ENCODE results near the gene CERS6.
"Not testable (repeated sequence)": the region's sequence is repeated elsewhere in the genome, so short reads cannot be mapped to it uniquely, and the experiment has no call there.

CERS6 gene

DNA sequence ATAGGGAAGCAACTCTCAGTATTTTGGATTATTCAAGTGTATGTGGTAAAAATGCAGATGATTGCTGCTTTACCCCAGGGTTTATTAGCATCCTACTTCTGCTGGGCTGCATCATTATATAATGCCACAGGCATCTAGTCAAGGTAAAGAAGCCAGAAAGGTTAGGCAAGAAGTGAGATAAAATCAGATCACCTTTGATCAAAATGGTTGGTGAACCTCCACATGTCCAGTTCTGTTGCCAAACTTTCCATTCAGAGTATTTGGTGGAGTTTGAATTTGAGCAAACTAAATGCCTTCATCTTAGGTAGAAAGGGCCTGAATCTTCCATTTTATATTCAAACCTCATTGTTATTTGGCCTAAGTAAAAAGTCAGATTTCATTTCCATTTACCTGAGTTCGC is 316.6 kb downstream of the CERS6 start:
- intact Hi-C loops (cut with micrococcal nuclease), result loop anchor here (10.0 kb wide), 1 partner anchor 142 kb away; no protein-coding TSS in a partner anchor
- H3K27me3 Mint-ChIP-seq, result no peaks in the 10 kb centered on the region

DNA sequence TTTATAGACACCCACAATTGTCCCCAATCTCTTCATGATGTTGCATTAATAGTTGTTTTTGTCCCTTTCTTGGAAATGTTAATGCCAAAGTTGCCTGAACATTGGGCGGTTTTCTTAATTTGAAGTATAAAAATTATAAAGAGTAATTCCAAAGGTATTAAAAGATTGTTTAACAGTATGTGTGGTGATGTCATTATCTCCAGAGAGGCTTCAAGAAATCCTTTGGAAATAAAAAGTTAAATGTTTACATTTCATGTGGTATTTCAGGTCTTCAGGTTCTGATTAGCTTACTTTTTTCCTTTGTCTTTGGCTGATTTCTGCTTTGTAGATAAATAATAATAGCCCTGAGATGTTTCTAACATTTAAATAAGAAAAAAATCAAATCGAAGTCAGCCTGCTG is 317.1 kb downstream of the CERS6 start:
- Mint-ChIP-seq H3K4me1 (ENCODE audit: low read depth) (no peaks in the 10 kb centered on the region), H3K36me3 (ENCODE audit: low read depth) (peaks cover 29% of the 10 kb centered on the region)
- intact Hi-C loops (cut with micrococcal nuclease), result loop anchor here (10.0 kb wide), 1 partner anchor 142 kb away; no protein-coding TSS in a partner anchor

More for the DNA sequence above, 316.6 kb downstream of the CERS6 start:
- Mint-ChIP-seq H3K4me3 (no peak overlapping the region), H3K9me3 (peaks cover 10% of the 10 kb centered on the region), H3K4me1 (ENCODE audit: low read depth) (no peaks in the 10 kb centered on the region), H3K27ac (no peak overlapping the region), H3K36me3 (ENCODE audit: low read depth) (peaks cover 33% of the 10 kb centered on the region)

DNA sequence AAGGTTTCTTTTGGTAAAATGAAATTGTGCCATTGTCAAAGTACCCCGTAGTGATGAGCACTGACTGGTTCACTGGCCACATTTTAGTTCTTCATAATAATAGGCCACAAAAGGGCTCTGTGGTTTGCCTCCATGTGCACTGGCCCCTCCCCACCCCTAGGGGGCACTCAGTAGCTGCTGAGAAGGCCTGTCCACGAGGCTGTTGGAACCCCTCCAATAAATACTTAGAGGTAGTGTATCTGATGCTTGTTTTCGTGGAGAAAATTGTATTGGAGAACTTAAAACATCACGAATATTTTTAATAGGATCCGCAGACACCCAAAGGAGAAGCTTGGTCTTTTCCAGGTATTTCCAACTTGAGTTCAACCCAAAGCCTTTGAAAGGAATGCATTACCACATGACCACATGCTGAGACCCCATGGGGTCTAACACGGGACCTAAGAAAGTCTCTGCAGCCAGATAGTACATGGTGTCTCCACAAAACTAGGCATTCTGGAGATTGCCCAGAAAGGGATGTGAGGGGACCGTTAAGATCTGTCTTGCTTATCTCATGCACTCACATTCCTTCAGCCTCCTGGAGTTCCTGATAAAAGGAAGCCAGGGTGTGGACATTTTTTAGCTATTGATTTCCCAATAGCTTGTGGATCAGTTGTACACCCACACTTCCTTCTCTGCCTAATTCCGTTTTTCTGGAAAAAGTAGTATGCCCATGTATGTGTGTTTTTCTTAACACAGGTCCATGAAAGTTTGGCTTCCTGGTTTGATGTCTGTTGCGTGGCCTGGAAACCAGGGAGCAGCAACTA is 317.8 kb downstream of the CERS6 start:
- Mint-ChIP-seq H3K4me3 (no peak overlapping the region), H3K36me3 (ENCODE audit: low read depth) (peaks cover 23% of the 10 kb centered on the region), H3K27me3 (no peaks in the 10 kb centered on the region), H3K27ac (no peak overlapping the region), H3K4me1 (ENCODE audit: low read depth) (no peaks in the 10 kb centered on the region), H3K9me3 (peaks cover 10% of the 10 kb centered on the region)
- intact Hi-C loops (cut with micrococcal nuclease), result loop anchor here (10.0 kb wide), 1 partner anchor 141 kb away; no protein-coding TSS in a partner anchor

More for the DNA sequence above, 317.1 kb downstream of the CERS6 start:
- no peak overlapping the region for H3K27ac Mint-ChIP-seq
- H3K9me3 Mint-ChIP-seq, result peaks cover 10% of the 10 kb centered on the region
- no peaks in the 10 kb centered on the region for H3K27me3 Mint-ChIP-seq
- H3K4me3 Mint-ChIP-seq, result no peak overlapping the region

DNA sequence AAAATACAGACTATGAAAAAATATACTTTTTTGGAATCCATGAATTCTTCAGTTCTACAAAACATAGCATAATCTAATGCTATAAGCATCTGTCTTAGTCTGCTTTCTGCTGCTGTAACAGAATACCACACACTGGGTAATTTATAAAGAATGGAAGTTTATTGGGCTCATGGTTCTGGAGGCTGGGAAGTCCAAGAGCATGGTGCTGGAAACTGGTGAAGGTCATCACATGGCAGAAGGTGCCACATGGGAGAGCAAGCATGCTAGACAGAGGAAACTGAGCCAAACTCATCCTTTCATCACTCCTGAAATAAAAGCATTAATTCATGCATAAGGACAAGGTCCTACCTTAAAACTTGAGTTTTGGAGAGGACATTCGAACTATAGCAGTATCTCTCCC is 319.8 kb downstream of the CERS6 start:
- H3K36me3 Mint-ChIP-seq (ENCODE audit: low read depth), result peaks cover 10% of the 10 kb centered on the region
- H3K4me3 Mint-ChIP-seq, result no peak overlapping the region
- no peaks in the 10 kb centered on the region for H3K27me3 Mint-ChIP-seq
- H3K4me1 Mint-ChIP-seq (ENCODE audit: low read depth), result no peaks in the 10 kb centered on the region
- intact Hi-C loops (cut with micrococcal nuclease), result loop anchor here (10.0 kb wide), 1 partner anchor 139 kb away; no protein-coding TSS in a partner anchor
- peaks cover 10% of the 10 kb centered on the region for H3K9me3 Mint-ChIP-seq
- no peak overlapping the region for H3K27ac Mint-ChIP-seq

DNA sequence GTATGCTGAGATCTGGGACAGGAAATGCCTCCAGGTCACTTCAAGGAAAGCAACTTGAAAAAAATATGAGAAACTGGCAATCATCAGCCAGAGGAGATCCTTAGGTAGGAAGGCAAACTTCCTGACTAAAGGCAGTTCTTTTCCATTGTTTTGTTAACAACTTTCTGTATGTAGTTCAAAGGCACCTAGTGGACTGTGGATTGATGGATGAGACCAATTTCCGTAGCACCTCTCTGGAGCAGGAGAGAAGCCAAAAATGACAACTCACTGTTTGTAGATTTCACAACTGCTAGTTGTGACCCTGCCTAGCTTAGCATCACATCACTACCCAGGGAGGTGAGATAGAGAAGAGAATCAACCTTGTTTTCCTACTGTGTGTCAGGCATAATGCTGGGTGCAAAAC is 324.6 kb downstream of the CERS6 start:
- no peak overlapping the region for H3K4me3 Mint-ChIP-seq
- H3K9me3 Mint-ChIP-seq, result peaks cover 3% of the 10 kb centered on the region
- no peaks in the 10 kb centered on the region for H3K4me1 Mint-ChIP-seq (ENCODE audit: low read depth)
- H3K27me3 Mint-ChIP-seq, result no peaks in the 10 kb centered on the region
- H3K27ac Mint-ChIP-seq, result no peak overlapping the region
- H3K36me3 Mint-ChIP-seq (ENCODE audit: low read depth), result peaks cover 3% of the 10 kb centered on the region
- intact Hi-C loops (cut with micrococcal nuclease), result no loop called here

DNA sequence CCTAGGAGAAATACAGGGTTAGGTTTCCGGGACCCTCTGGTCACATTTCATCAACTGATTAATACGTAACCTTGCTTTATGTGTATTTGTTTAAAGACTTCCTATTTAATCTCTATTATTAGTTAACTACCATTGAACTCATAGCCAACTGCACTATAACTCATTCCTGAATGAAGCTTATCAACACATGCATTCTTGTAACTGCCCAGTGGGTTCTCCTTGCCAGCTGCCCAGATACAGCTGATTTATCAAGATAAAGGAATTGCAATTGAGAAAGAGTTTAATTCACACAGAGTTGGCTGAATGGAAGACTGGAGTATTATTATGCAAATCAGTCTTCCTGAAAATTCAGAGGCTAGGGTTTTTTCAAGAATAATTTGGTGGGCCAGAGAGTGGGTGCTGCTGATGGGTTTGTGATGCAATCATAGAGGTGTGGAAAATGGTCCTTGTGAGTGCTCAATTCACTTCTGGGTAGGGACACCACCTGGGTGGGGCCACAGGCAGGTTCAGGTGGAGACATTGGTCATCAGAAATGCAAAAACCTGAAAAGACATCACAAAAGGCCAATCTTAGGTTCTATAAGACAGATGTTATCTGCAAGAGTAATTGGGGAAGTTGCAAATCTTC is 325.2 kb downstream of the CERS6 start:
- H3K27ac Mint-ChIP-seq, result no peak overlapping the region
- intact Hi-C loops (cut with micrococcal nuclease), result no loop called here
- no peaks in the 10 kb centered on the region for H3K36me3 Mint-ChIP-seq (ENCODE audit: low read depth)
- no peaks in the 10 kb centered on the region for H3K4me1 Mint-ChIP-seq (ENCODE audit: low read depth)
- no peaks in the 10 kb centered on the region for H3K9me3 Mint-ChIP-seq
- H3K4me3 Mint-ChIP-seq, result no peak overlapping the region
- H3K27me3 Mint-ChIP-seq, result no peaks in the 10 kb centered on the region

DNA sequence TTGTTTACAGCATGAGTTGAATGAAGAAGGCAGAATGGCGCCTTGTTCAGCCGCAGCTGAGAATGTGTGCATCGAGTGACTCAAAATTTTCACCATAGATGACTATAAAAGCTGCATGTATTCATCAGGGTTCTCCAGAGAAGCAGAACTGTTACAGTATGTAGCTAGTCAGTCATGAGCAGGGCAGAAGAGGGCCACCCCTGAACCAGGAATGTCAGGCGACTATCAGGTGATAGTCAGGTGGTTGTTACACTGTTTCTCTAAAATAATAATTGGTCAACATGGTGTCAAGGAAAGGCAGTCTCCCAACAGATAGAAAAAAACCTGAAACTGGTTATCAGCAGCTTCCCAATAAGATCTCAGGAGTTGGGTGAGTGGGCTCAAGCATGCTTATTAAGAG is 326.2 kb downstream of the CERS6 start:
- Mint-ChIP-seq H3K27ac (no peak overlapping the region), H3K4me3 (no peak overlapping the region), H3K9me3 (no peaks in the 10 kb centered on the region), H3K4me1 (ENCODE audit: low read depth) (no peaks in the 10 kb centered on the region), H3K27me3 (no peaks in the 10 kb centered on the region), H3K36me3 (ENCODE audit: low read depth) (no peaks in the 10 kb centered on the region)
- intact Hi-C loops (cut with micrococcal nuclease), result no loop called here

DNA sequence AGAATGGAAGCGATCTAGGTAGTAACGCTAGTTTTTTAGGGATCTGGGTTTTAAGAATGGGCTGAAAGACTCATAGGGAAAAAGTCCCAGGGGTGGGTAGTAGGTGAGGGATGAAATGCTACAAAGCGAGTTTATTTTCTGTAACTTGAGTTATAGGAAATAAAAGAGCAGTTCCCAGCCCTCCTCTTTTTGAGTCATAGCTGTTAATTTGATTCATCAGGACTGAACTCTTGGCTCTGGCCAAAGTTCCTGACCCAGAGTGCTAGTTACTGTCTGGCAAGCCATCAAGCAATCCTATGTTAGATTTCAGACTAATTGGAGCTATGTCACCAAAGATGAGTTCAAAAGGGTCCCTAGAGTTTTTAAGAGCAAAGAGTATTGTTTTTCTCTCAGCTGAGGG is 328.9 kb downstream of the CERS6 start:
- no peaks in the 10 kb centered on the region for H3K9me3 Mint-ChIP-seq
- no peak overlapping the region for H3K27ac Mint-ChIP-seq
- H3K4me1 Mint-ChIP-seq (ENCODE audit: low read depth), result no peaks in the 10 kb centered on the region
- no peaks in the 10 kb centered on the region for H3K36me3 Mint-ChIP-seq (ENCODE audit: low read depth)
- H3K4me3 Mint-ChIP-seq, result no peak overlapping the region
- intact Hi-C loops (cut with micrococcal nuclease), result no loop called here
- no peaks in the 10 kb centered on the region for H3K27me3 Mint-ChIP-seq

DNA sequence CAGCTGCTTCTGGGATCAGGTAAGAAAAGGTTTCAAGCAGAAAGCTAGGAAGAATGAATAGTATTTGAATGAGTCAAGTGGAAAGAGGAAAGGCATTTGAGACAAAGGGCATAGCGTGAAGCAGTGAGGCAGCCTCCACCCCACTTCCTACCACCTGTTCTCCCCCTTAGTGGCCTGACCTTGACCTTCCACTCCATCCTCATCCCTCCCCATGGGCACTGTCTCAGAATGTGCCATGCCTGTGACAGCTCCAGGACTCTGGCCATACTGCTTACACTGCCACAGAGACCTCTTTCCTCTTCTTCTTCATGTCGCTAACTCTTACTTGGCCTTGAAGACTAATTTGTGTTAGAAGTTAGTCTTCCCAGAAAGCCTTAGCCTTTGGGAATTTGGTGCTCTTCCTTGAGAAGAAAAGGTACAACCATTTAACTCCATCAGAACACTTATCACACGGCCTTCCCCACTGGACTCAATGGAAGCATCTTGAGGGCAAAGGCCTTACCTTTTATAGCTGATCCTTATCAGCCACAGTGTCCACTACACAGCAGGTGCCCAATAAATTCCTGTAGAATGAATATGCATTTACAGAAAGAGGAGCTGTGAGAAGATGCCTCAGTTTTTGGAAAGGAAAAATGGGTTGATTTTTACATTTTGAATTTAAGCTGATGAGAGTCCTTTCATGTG is 331.2 kb downstream of the CERS6 start:
- Mint-ChIP-seq H3K27ac (no peak overlapping the region), H3K4me3 (no peak overlapping the region), H3K9me3 (no peaks in the 10 kb centered on the region), H3K36me3 (ENCODE audit: low read depth) (no peaks in the 10 kb centered on the region), H3K4me1 (ENCODE audit: low read depth) (no peaks in the 10 kb centered on the region), H3K27me3 (no peaks in the 10 kb centered on the region)
- intact Hi-C loops (cut with micrococcal nuclease), result no loop called here

DNA sequence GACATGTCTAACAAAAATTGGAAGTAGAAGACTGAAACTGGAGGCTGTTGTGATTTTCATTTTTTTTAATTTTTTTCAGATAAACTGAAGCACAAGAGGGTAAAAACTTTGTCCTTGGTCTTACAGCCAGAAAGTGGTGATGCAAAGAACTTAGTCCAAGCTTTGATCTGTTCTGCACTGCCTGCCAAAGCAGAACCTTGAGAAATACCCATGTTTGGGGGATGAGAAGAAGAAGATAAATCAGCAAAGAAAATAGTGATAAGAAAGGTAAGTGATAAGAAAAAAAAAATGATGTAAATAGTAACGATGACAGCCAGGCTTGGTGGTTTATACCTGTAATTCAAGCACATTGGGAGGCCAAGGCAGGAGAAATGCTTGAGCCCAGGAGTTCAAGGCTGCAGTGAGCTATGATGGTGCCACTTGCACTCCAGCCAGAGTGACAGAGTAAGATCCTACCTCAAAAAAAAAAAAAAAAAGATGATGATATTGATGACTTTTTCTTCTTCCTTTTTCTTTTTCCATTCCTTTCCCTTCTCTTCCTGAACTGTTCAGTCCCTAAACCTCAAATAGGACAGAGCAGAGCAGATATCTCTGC is 331.8 kb downstream of the CERS6 start:
- no peak overlapping the region for H3K27ac Mint-ChIP-seq
- no peaks in the 10 kb centered on the region for H3K36me3 Mint-ChIP-seq (ENCODE audit: low read depth)
- no peaks in the 10 kb centered on the region for H3K4me1 Mint-ChIP-seq (ENCODE audit: low read depth)
- no peaks in the 10 kb centered on the region for H3K27me3 Mint-ChIP-seq
- intact Hi-C loops (cut with micrococcal nuclease), result no loop called here
- H3K9me3 Mint-ChIP-seq, result no peaks in the 10 kb centered on the region
- no peak overlapping the region for H3K4me3 Mint-ChIP-seq

DNA sequence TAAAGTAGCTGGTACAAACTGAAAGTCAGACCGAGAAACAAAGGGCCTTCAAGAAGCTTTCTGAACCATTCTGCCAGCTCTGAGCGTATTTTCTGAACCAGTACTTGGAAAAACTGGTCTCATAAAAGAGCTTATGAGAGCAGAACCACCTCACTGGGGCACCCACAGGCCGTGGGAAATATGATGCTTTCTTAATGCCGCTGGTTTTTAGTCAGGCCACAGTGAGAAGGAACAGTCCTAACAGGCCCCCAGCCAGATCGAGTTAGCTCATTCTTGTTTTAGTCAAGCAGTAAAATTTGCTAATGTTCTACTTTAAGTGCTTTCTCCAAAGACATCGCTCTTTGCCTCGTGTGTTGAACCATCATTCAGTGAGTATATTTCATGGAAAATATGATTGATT is 333.7 kb downstream of the CERS6 start:
- no peak overlapping the region for H3K4me3 Mint-ChIP-seq
- no peaks in the 10 kb centered on the region for H3K36me3 Mint-ChIP-seq (ENCODE audit: low read depth)
- no peaks in the 10 kb centered on the region for H3K27me3 Mint-ChIP-seq
- H3K27ac Mint-ChIP-seq, result no peak overlapping the region
- H3K9me3 Mint-ChIP-seq, result no peaks in the 10 kb centered on the region
- H3K4me1 Mint-ChIP-seq (ENCODE audit: low read depth), result no peaks in the 10 kb centered on the region
- intact Hi-C loops (cut with micrococcal nuclease), result no loop called here

DNA sequence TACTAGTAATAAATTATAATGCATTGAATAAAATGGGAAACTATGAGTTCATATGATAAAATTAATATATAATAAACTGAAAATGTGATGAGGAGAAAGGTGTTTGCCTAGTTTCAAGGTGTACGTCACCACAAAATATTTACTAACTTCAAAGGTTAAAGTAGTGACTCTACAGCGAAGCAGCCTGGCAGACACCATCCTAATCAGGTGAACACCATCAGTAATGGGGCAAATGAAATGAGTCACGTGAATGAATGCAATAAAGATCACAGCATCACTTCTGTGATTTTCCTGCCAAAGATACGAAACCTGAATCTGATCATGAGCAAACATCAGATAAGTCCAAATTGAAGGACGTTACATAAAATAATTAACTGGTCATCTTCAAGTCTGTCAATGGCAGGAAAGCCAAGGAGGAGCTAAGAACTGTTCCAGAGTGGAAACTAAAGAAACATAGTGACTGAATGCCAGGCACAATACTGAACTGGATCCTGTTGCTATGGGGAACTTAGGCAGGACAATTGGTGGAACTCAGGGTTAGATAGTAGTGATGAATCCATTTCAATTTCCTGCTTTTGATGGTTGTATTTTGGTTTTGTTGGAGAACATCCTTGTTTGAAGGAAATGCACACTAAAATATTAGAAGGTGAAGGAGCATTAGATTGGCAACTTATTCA is 334.3 kb downstream of the CERS6 start:
- Mint-ChIP-seq H3K9me3 (no peaks in the 10 kb centered on the region), H3K36me3 (ENCODE audit: low read depth) (no peaks in the 10 kb centered on the region), H3K27me3 (no peaks in the 10 kb centered on the region), H3K4me3 (no peak overlapping the region), H3K4me1 (ENCODE audit: low read depth) (no peaks in the 10 kb centered on the region), H3K27ac (no peak overlapping the region)
- intact Hi-C loops (cut with micrococcal nuclease), result no loop called here

DNA sequence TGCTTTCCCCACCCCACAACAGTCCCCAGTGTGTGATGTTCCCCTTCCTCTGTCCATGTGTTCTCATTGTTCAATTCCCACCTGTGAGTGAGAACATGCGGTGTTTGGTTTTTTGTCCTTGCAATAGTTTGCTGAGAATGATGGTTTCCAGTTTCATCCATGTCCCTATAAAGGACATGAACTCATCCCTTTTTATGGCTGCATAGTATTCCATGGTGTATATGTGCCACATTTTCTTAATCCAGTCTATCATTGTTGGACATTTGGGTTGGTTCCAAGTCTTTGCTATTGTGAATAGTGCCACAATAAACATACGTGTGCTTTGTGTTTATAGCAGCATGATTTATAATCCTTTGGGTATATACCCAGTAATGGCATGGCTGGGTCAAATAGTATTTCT is 335.1 kb downstream of the CERS6 start:
- H3K4me3 Mint-ChIP-seq; H3K27me3 Mint-ChIP-seq; H3K4me1 Mint-ChIP-seq (ENCODE audit: low read depth); H3K36me3 Mint-ChIP-seq (ENCODE audit: low read depth); intact Hi-C loops (cut with micrococcal nuclease); H3K9me3 Mint-ChIP-seq; H3K27ac Mint-ChIP-seq: not testable (repeated sequence)
